Activated B cell treated with CpG ODN at 0.5 μM for 24 hours (primary cell): ENCODE results near the gene PAPSS2. TPM values are rescaled to one million over a fixed set of nuclear protein-coding genes. Genes with fewer than 3 reads are reported as not detected.

ENCODE experiments used
- ATAC-seq: fragments of 200-7000 bp; cut with Tn5 transposase; one replicate; pipeline ENCODE4 v1.10.0; 2021; ENCODE audit warnings: low read depth, mild to moderate bottlenecking, moderate library complexity
- CTCF ChIA-PET: fragments of 350-600 bp; sonication (Branson Sonifier 250); formaldehyde crosslinking; loops from one replicate; lab custom pipeline; 2021; ENCODE audit warnings: antibody characterized with exemption; lab: Charles Lee
- POLR2A ChIA-PET: fragments of 350-600 bp; sonication (Branson Sonifier 250); formaldehyde crosslinking; loops from one replicate; lab custom pipeline; 2021; ENCODE audit warnings: antibody characterized with exemption; lab: Charles Lee
- DNase-seq: peaks from one replicate; pipeline ENCODE4 v3.0.0; 2022
- H3K27ac Mint-ChIP-seq: one replicate; pipeline ENCODE4 v1.8.0; 2020; ENCODE audit warnings: mixed read lengths
- H3K27me3 Mint-ChIP-seq: one replicate; pipeline ENCODE4 v1.8.0; 2021; ENCODE audit warnings: mixed read lengths
- H3K36me3 Mint-ChIP-seq: one replicate; pipeline ENCODE4 v1.8.0; 2021; ENCODE audit warnings: low read depth, mixed read lengths
- H3K4me1 Mint-ChIP-seq: one replicate; pipeline ENCODE4 v1.8.0; 2021; ENCODE audit warnings: mixed read lengths
- H3K4me3 Mint-ChIP-seq: one replicate; pipeline ENCODE4 v1.8.0; 2020; ENCODE audit warnings: mild to moderate bottlenecking, mixed read lengths
- H3K9me3 Mint-ChIP-seq: one replicate; pipeline ENCODE4 v1.8.0; 2020; ENCODE audit warnings: mixed read lengths
- CTCF ChIP-seq: fragments of 200-600 bp; IDR thresholded peaks from one replicate; pipeline ENCODE4 v1.8.0; 2022; ENCODE audit warnings: antibody characterized with exemption, mild to moderate bottlenecking
- intact Hi-C: fragments of 100-400 bp; cut with micrococcal nuclease; formaldehyde crosslinking; loops from one replicate; pipeline ENCODE4 v1.15.1; 2024
- total RNA-seq: library from RNA; stranded (reverse); gene quantifications from 2 replicates; pipeline ENCODE4 v1.2.3, GENCODE V29; 2022

The PAPSS2 gene
- total RNA-seq, 1 donor from 2014 or later = not detected

GRCh38 chr10:87634311-87634710, 25.4 kb upstream of the PAPSS2 start:
- no peak overlapping the region for H3K27ac Mint-ChIP-seq
- H3K9me3 Mint-ChIP-seq = peaks cover 6% of the 10 kb centered on the region
- intact Hi-C loops = no loop called here
- peaks cover 7% of the 10 kb centered on the region for H3K4me1 Mint-ChIP-seq
- TF ChIP-seq CTCF = no peak
- ChIA-PET CTCF (no interaction called here), POLR2A (no interaction called here)
- no peaks in the 10 kb centered on the region for H3K27me3 Mint-ChIP-seq
- no peak for ATAC-seq
- H3K4me3 Mint-ChIP-seq = no peak overlapping the region
- DNase-seq = no peak
- H3K36me3 Mint-ChIP-seq = no peaks in the 10 kb centered on the region

GRCh38 chr10:87635498-87636312, 24.0 kb upstream of the PAPSS2 start:
- H3K4me3 Mint-ChIP-seq = no peak overlapping the region
- TF ChIP-seq CTCF = no peak
- H3K36me3 Mint-ChIP-seq = no peaks in the 10 kb centered on the region
- H3K9me3 Mint-ChIP-seq = peaks cover 6% of the 10 kb centered on the region
- intact Hi-C loops = no loop called here
- CTCF ChIA-PET = no interaction called here
- DNase-seq = no peak
- H3K27ac Mint-ChIP-seq = no peak overlapping the region
- H3K4me1 Mint-ChIP-seq = peaks cover 7% of the 10 kb centered on the region
- no peaks in the 10 kb centered on the region for H3K27me3 Mint-ChIP-seq
- POLR2A ChIA-PET = no interaction called here
- ATAC-seq = peak; percentile 60

GRCh38 chr10:87636313-87636915, 23.3 kb upstream of the PAPSS2 start:
- Mint-ChIP-seq H3K9me3 (peaks cover 3% of the 10 kb centered on the region), H3K27ac (no peak overlapping the region), H3K27me3 (no peaks in the 10 kb centered on the region), H3K4me3 (no peak overlapping the region), H3K4me1 (peaks cover 7% of the 10 kb centered on the region), H3K36me3 (no peaks in the 10 kb centered on the region)
- ATAC-seq = no peak
- ChIA-PET CTCF (no interaction called here), POLR2A (no interaction called here)
- intact Hi-C loops = no loop called here
- no peak for DNase-seq
- TF ChIP-seq CTCF = no peak

GRCh38 chr10:87639493-87639892, 20.2 kb upstream of the PAPSS2 start:
- Mint-ChIP-seq H3K36me3 (no peaks in the 10 kb centered on the region), H3K27me3 (no peaks in the 10 kb centered on the region), H3K4me3 (no peak overlapping the region), H3K9me3 (no peaks in the 10 kb centered on the region), H3K27ac (no peak overlapping the region), H3K4me1 (peaks cover 7% of the 10 kb centered on the region)
- no peak for ATAC-seq
- ChIA-PET POLR2A (no interaction called here), CTCF (no interaction called here)
- no peak for TF ChIP-seq CTCF
- intact Hi-C loops = no loop called here
- no peak for DNase-seq

GRCh38 chr10:87640043-87640442, 19.6 kb upstream of the PAPSS2 start:
- peaks cover 7% of the 10 kb centered on the region for H3K4me1 Mint-ChIP-seq
- no peaks in the 10 kb centered on the region for H3K27me3 Mint-ChIP-seq
- ATAC-seq (no peak), DNase-seq (no peak)
- intact Hi-C loops = no loop called here
- H3K4me3 Mint-ChIP-seq = no peak overlapping the region
- H3K9me3 Mint-ChIP-seq = no peaks in the 10 kb centered on the region
- no peak overlapping the region for H3K27ac Mint-ChIP-seq
- CTCF ChIA-PET = no interaction called here
- POLR2A ChIA-PET = no interaction called here
- no peak for TF ChIP-seq CTCF
- H3K36me3 Mint-ChIP-seq = no peaks in the 10 kb centered on the region
